Epithelial cell of esophagus (primary cell): ENCODE results near the gene SLC16A9.

ENCODE experiments used
- DNase-seq: peaks from one replicate; pipeline ENCODE4 v3.0.0; 2010; ENCODE audit warnings: low read depth
- H3K4me3 ChIP-seq: 2 replicates; pipeline ENCODE4 v1.5.1; 2011; ENCODE audit warnings: mild to moderate bottlenecking, low read length, control low read depth
- CTCF ChIP-seq: IDR thresholded peaks from 2 replicates; pipeline ENCODE4 v1.5.1; 2011; ENCODE audit warnings: low read depth, mild to moderate bottlenecking, low read length, control low read depth, inconsistent platforms; ENCODE audit not compliant: insufficient read depth; ENCODE audit errors: missing control alignments

The SLC16A9 gene

DNA sequence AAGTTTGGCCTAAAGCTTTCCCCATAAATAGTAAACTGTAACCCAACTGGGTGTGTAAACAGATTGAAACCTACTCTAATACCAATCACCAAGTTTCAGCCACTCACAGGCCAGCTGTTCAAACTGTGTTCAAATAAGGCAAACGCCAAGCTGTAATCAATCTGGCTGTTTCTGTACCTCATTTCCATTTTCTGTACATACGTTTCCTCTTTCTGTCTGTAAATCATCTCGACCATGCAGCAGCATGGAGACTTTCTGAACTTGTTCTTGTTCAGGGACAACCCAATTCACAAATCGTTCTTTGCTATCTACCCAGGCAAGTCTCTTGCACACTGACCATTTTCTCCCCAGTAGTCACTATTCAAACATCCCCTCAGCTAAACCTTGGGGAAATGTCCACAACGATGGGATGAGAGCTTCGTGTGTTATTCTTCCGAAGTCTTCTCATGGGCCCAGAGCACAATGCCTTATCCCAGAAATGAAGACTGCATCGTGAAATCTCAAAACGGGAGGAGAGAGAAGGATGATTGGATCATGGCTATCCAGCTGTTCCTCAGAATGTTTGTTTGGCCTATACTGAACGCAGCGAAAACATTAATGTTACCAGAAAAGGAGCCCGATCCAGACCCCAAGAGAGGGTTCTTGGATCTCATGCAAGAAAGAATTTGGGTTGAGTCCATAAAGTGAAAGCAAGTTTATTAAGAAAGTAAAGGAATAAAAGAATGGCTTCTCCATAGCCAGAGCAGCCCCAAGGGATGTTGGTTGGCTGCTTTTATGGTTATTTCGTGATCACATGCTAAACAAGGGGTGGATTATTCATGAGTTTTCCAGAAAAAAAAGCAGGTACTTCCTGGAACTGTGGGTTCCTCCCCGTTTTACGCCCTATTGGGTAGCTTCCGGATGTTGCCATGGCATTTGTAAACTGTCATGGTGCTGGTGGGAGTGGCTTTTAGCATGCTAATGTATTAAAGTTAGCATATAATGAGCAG, 86.2 kb downstream of the SLC16A9 start:
- H3K4me3 ChIP-seq = no peak overlapping the region
- TF ChIP-seq CTCF = no peak
- DNase-seq = no peak

DNA sequence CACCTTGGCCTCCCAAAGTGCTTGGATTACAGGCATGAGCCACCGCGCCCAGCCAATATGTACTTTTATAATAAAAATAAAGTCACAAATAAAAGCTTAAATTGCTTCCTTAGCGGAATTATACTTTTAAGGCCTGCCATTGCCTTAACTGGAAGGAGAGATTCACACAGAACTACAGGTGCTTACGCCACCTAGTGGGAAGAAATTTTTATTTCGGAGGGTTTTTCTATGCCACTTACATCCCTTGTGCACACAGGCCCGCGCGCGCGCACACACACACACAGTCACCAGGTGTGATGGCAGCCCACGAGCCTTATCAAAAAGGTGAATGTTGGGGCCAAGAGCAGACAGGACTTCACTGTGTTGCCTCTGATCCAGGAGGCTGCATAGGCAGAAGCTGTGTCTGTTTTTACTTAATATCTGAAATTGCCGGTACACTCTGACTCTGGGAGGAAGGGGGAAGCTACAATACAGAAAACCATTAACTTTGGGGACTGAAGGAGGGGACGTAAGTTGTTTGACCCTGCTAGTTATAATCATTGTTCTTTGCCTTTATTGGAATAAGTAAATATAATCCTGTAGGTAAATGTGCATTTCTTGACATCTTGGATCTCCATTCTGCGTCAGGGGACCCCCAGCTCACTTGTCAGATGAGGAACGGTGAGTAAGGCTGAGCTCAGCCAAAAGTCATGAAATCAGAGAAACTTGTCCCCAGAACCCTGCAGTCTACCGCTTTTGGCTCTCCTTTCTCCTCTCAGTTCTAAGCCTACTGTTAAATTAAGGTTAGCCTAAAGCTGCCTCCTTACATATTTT, 87.1 kb downstream of the SLC16A9 start:
- peak; percentile 60 for TF ChIP-seq CTCF
- peak; percentile 72 for DNase-seq
- H3K4me3 ChIP-seq = no peak overlapping the region

DNA sequence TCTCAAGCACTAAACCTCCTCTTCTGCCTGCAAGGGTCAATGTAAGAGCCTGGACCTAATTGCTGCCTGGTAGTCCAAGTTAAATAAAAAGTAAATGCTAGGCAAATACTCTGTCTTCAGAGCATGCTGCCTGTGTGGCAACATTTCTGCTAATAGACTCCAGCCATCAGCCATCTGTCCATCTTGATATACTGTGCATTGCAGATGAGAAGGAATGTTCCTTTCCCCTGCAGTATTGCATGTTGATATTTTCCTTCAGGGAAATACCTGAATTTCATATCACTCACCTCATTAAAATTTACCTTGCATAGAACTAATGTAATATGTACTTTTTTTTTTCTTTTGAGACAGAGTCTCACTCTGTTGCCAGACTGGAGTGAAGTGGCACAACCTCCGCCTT, 87.9 kb downstream of the SLC16A9 start:
- H3K4me3 ChIP-seq = no peak overlapping the region
- no peak for DNase-seq
- no peak for TF ChIP-seq CTCF

DNA sequence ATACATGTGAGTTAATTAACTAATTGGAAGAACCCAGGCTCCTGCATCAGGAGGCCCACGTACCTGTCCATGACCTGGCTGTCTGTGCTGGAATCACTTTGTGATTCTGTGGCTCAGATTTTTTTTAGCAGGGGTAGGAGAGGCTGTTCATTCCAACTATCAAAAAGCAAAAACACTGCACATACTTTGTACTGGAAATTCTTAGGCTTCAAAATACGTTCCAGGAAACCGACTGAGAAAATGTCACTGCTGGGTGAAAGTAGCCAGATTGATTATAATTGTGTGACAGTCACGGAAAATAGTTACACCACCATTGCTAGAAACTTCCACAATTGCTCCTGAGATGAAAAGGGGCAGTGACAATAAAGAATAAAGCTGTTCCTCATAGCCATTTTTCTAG, 91.0 kb downstream of the SLC16A9 start:
- DNase-seq = no peak
- TF ChIP-seq CTCF = no peak
- H3K4me3 ChIP-seq = no peak overlapping the region

- H3K4me3 ChIP-seq = no peak overlapping the region
- TF ChIP-seq CTCF = no peak
- no peak for DNase-seq
Observed at GRCh38 chr10:59617996-59618395, 91.7 kb downstream of the SLC16A9 start.

DNA sequence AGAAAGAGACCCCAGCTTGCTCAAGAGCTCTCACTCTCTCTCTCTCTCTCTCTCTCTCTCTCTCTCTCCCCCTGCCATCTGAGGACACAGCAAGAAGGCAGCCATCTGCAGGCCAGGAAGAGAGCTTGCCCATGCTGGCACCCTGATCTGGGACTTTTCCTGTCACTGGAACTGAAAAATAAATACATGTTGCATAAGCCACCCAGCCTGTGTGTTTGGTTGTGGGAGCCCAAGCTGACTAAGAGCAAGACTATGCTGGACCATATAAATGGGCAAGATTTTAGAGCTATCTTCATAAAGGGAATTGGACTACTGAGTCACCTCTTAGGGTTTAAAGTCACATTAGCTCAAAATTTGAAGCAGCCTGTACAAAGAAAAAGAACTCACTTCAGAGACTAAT, 98.6 kb downstream of the SLC16A9 start:
- no peak for DNase-seq
- no peak for TF ChIP-seq CTCF
- no peak overlapping the region for H3K4me3 ChIP-seq
